ENCODE results near the gene PAXX. TPM values are rescaled to one million over a fixed set of nuclear protein-coding genes. Genes with fewer than 3 reads are reported as not detected.

The PAXX gene
- total RNA-seq, 1 experiment from 2014 or later, result 67.3 TPM

DNA sequence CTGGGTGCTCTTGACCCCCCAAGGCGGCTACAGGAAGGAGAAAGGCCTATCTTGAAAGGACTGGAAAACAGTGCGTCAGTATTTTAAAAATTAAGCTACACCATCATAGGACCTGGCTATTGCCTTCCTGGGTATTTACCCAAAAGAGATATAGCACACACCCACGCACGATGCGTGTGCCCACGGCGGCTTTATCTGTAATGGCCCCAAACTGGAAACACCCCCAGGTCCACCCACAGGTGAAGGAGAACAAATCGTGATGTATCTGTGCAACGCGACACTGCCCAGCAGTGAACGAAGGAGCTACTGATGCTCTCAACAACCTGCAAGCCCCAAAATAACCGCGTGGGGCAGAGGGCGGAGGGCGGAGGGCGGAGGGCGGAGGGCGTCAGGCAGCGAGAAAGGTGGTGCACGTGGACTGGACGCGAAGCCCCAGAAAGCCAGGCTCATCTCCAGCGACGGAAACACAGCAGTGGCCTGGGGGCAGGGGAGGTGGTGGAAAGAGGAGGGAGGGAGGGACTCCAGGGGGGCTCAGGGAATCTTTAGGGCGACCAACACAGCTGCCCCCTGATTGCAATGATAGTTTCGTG lies 27.3 kb upstream of the PAXX start:
- DNase-seq (ENCODE audit: low read depth), result no peak

DNA sequence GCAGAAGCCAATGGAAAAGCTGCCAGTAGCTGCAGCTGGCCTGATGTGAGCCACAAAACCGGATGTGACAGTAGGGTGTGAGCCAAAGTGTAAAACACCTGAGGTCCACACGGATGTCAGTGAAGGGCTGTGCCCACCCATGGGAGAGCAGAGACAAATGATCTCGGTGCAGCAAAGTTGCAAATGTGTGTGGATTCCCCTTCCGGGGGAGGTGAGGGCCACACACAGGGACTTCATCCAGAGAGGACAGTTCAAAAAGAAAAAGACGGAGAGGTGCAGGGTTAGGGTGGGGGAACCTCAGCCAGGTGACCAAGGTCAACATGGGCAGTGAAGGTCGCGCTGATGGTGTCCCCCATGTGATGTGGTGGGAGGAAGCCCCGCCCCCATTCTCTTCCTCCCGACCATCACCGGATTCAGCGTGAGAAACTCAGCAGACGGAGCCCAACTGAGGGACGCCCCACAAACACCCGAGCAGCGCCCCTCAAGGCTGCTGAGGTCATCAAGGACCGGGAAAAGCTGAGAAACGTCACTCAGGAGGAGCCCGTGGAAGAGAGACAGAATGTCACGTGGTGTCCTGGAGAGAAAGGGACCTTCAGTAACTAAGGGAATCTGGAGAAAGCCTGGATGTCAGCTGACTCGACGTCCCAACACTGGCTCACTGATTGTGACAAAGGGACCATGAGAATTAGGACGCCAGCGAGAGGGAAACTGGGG lies 26.3 kb upstream of the PAXX start:
- no peak for DNase-seq (ENCODE audit: low read depth)

DNA sequence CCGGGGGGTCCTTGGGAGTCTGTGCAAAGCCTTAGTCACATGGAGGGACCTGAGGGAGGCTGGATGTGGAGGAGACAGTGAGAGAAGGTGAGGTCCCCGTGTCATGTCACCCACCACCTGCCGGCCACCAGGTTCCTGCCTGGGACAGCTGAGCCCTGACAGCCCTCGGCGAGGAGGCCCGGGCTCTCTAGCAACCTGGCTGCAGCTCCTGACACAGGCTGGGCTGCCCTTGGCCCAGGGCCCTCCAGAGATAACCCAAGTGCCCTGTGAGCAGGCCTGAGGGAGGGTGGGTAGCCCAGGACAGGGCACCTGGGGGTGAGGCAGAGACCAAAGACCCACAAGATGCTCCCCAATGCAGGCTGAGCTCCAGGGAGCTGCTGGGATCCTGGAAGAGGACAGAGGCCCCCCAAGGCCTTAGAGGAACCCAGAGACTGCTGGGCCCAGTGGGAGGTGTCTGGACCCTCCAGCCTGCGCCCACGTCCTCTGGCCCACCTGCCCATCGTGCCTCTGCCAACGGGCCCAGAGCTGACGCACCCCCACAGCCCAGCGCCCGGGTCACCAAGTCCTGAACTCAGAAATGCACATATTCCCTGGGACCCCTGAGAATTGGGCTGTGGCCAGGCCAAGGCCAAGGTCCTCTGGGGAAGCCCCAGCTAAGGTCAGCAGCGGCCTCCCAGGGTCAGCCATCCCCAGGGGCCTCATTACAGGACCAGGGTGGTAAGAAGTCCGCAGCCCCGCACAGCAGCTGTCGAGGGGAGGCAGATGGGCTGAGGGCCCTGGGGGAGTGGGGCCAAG lies 23.7 kb upstream of the PAXX start:
- DNase-seq (ENCODE audit: low read depth), result no peak

DNA sequence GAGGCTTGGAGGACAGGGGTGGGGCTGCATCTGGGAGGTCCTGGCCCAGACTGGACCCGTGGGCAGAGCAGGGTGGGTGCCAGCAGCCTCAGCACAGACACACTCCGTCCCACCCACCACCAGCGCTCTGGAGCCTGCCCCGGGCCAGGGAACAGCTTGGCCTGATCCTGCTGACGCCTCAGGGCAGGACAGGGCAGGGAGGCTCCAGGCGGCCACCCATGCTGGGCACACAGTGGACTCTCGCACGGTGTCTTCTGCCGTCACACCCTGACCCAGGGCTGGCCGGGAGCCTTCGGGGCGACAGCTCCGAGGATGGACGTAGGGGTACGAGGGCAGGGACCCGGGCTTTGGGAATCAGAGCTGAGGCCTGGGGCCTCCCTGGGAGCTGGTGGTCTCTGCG lies 23.1 kb upstream of the PAXX start:
- DNase-seq (ENCODE audit: low read depth), result no peak

DNA sequence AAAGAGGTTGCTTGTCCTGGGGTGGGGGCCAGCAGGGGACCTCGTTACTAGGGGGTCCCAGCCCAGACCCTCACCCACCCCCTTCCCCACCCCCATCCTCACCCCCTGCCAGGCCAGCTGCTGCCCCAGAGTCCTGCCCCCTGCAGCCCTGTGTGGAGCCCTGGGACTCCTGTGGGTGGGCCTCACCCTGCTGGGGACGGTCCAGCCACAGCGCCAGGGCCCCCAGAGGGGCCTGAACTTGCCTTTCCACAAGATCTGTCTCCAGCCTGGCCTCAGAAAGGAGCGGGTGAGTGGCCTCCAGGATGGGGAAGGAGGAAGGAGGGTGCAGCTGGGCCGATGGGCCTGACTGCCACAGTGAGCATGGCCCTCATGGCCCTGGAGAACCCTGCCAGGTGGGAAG lies 22.4 kb upstream of the PAXX start:
- DNase-seq (ENCODE audit: low read depth), result no peak

DNA sequence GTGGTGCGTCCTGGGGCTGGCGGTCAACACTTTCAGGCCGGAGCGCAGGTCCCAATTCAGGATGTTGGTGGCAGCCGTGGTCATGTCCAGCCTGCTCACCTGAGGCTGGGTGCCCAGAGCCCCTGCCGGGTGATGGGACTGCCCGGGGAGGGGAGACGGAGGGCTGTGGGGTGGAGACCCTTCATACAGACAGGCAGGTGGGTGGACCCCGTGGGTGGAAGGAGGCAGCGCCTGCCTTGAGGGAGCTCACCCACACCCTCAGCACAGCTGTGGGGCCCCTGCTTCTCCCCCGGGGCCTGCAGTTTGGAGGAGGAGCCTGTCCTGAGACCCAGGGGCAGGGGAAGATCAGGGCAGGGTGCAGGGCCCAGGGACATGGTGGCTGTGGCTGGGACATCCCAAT lies 21.9 kb upstream of the PAXX start:
- no peak for DNase-seq (ENCODE audit: low read depth)

DNA sequence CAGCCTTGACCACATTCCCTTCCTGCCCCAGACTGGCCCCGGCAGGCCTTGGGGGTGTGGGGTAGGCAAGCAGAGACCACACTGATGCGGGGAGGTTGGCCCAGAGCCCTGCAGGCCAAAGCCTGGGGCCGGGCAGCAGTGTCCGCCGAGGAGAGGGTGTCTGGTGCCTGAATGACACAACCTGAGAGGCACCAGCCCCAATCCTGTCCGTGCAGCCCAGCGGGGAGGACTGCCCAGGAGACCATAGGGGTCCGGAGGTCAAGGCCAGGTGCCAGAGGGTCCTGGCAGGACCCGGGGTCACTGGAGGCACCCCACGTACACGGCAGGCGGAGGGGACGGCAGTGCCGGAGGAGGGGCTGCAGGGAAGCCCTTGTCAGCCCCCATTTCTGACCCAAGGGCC lies 20.5 kb upstream of the PAXX start:
- no peak for DNase-seq (ENCODE audit: low read depth)

DNA sequence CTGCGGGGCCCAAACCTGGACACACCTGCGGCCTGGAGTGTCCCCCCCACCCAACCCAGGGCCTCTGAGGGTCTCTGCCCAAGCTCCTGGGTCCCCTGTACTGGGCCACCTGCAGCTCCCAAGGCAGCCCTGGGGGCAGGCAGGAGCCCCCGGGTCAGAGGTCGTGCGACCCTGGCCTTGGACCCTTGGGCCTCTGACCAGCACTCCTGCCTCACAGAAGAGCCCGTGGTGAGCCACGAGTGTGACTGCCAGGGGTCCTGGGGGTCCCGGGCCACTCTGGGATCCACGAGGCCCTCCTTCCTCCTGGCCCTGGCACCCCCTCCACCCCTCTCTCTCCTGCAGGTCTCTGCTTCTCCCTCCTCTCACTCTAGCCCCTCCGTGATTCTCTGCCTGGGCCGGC lies 19.9 kb upstream of the PAXX start:
- DNase-seq (ENCODE audit: low read depth), result no peak

DNA sequence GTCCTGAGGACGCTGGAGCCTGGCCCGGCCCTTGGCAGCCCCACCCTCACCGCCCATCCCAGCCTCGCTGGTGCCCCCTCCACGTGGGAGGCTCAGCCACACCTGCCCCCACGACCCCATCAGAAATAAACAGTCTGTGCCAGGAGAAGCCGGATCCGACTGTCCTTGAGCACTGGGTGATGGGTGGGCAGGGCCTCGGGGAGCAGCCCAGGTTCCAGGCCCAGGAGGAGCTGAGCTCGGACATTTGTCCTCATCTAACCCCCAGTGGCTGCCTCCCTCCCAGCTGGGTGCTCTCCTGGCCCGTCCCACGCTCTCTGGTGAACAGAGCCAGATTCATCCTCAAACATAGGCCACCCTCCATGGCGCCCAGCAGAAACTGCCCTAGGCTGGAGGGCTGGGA lies 19.5 kb upstream of the PAXX start:
- DNase-seq (ENCODE audit: low read depth), result no peak

DNA sequence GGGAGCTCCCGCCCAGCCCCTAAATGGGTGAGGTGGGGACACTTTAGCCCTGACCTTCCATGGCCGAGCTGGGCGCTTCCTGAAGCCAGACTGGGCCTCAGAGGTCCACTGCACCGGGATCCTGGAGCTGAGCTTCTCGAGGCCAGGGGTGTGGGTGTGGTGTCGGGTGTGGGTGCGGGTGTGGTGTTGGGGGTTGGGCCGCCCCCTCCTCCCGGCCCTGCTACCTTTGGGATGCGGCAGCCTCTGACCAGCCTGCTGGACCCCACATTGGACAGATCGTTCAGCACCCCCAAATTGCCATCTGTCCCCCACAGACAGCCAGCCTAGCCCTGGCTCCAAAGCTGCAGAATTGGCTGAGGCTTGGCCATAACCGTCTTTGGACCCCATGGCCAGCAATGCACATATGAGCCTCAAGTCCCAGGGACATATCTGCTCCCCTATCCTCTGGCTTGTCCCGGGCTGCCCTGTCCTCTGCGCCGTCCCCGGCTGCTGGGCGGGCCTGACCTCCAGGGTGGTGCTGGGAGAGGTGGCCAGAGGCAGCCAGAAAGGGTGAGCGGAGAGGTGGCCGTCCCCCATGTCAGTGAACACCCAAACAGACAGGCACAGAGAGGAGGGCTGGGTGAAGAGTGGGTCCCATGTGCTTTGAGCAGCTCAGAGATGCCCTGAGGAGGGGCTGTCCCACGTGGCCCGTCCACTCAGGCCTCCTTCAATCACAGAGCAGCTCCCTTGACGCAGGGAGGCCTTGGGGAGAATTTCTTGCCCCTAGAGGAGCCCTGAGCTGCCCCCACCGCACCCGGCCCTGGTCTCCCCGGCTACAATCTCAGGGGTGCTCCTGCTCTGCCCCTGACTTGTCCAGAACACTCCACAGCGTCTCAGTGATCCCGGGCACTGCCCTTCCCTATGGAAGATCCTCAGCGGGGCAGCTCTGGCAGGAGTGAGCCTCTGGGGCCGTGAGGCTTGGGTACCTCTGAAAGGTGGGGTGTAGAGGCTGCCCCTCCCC lies 18.3 kb upstream of the PAXX start:
- DNase-seq (ENCODE audit: low read depth), result no peak

DNA sequence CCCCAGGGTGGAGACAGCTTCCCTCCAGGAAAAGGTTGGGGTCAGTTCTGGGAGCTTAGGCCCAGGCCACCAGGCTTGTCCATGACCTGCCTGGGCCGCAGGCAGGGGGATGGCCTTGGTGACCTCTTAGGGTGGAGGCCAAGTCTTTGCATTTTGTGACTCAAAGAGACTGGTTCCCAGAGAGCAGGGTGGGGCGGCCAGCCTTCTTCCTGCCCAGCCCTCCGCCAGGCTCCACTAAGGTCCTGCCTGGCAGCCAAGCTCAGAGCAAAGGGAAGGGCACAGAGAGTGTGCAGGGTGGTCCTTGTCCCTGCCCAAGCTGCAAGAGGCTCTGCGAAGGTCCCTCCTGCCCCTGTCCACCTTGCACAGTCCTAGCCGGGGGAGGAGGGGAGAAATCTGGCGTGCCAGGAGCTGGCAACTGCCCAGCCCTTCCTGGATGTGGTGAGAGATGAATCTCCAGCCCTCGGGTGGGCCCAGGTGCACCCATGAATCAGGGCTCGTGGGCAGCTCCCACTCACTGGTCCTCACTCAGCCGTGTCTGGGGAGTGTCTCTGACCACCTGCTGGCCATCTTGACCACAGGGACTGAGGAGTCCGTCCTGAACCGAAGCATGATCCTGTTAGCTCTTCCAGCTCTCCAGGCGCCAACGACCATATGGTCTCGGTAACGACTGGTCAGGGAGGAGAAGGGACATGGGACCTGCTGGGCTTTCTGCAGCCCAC lies 17.2 kb upstream of the PAXX start:
- no peak for DNase-seq (ENCODE audit: low read depth)

DNA sequence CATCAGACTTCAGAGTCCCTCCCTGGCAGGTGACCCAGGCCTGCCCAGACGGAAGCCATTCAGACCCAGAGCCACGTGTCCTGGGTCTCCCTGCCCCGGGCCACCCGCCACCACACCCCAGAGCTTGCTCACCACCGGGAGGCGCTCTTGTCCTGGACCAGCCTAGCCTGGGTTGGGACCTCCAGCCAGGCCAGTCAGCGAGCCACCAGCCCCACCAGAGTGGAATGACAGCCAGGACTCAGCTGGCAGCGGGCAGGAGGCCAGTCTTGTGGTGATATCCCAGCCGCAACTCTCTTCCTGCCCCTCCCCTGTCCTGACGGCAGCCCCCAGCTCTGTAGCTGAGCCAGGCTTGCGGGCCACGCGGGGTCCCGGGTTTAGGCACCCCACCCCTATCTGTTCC lies 16.6 kb upstream of the PAXX start:
- DNase-seq (ENCODE audit: low read depth), result no peak

DNA sequence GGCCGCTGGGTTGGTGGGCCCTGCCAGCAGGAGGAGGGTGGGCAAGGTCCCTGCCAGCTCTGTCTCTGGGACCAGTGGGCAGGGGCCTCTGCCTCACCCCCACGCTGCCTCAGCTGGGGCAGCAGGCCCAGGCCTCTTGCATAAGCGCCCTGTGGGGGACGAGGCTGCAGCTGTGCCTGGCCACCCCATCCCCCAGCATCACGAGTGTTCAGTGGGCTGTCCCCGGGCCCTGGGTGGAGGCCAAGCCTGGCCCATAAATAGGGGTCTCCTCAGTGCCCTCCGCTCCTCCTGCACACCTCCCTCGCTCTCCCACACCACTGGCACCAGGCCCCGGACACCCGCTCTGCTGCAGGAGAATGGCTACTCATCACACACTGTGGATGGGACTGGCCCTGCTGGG lies 15.0 kb upstream of the PAXX start, which contains the start of gene PTGDS:
PTGDS (plus strand) TSS at position 282 of the 400 bp plus-strand sequence; CDS start at position 357, 75 bp downstream.
- no peak for DNase-seq (ENCODE audit: low read depth)

DNA sequence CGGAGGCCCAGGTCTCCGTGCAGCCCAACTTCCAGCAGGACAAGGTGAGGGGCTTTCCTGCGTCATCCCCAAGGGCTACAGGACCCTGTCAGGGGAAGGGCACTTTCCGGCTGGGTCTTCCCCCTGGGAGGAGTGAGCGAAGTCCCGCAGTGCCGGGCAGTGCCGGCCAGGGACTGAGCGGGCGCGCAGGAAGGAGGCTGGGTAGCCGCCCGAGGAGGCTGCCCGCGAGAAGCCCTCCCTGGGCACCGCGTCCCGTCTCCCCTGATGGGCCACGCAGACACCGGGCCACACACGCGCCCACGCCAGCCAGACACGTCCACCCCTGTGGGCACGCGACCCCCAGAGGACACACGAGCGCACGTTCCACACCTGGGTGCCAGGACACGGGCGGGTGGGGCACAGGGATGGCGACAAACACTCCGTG lies 14.6 kb upstream of the PAXX start:
- DNase-seq (ENCODE audit: low read depth), result no peak

DNA sequence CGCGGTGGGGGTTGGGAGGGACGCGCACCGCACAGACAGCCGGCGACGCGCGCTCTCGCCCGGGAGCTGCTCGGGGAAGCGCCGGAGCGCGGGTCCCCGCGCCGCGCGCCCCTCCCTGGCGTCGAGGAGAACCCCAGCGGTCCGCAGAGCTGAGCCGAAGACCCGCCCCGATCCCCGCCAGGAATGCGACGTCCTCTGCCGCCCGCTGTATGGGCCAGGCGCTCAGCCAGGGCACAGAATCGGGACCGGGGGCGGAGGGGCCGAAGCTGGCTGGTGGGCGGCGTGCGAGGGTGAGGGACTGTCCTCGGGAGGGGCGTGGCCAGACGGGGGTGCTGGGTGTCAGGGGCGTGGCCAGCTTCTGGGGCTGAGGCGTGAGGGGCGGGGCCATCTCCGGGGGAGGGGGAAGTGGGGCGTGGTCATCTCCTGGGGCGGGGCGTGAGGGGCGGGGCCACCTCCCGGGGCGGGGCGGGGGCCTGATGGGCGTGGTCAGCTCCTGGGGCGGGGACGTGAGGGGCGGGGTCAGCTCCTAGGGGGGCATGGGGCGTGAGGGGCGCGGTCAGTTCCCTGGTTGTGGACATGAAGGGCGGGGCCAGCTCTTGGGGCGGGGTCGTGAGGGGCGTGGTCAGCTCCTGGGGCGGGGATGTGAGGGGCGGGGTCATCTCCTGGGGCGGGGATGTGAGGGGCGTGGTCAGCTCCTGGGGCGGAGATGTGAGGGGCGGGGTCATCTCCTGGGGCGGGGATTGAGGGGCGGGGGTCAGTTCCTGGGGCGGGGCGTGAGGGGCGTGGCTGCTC lies 14.0 kb upstream of the PAXX start:
- DNase-seq (ENCODE audit: low read depth), result no peak

DNA sequence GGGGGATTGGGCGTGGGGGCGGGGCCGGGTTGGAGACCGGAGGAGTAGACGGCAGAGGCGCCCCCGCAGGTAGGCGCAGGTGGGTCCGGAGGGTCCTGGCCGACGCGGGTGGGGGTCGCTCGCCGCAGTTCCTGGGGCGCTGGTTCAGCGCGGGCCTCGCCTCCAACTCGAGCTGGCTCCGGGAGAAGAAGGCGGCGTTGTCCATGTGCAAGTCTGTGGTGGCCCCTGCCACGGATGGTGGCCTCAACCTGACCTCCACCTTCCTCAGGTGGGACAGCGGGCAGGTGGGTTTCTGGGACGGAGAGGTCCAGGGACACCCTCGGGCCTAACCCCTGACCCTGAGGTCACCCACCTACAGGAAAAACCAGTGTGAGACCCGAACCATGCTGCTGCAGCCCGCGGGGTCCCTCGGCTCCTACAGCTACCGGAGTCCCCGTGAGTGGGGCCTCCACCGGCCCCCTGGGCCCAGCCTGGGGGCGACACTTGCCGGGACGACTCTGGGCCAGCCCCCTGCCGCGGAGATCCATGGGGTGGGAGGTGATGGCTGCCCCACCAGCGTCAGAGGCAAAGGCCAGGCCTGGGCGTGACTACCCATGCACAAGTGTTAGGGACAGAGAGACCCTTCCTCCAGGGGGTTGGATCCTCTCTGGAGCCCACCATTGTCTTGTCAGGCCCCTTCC lies 13.2 kb upstream of the PAXX start:
- no peak for DNase-seq (ENCODE audit: low read depth)

DNA sequence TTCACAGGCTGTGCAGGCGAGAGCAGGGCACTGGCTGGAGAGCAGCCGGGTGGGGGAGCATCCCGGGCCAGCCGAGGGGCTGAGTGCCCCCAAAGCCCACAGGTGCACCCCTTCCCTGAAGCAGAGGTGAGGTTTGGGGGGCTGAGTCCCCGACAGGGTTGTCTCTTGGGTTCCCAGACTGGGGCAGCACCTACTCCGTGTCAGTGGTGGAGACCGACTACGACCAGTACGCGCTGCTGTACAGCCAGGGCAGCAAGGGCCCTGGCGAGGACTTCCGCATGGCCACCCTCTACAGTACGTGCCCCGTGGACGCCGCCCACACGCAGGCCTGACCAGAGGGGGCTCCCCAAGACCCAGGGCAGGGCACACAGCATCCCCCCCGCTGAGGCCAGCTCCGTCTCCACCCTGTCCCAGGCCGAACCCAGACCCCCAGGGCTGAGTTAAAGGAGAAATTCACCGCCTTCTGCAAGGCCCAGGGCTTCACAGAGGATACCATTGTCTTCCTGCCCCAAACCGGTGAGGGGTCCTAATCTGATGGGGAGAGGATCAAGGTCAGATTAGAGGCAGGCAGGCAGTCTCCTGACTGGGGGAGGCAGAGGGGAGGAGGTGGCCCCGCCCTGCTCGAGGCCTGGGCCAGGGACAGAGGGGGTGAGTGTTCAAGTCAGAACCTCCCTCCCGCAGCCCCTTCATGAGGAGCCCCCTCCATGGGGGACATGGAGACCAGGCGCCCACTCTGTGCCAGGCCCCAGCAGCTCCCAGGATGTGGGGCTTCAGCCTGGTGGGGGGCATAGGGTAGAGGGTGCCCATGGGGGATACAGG lies 12.2 kb upstream of the PAXX start:
- DNase-seq (ENCODE audit: low read depth), result no peak

DNA sequence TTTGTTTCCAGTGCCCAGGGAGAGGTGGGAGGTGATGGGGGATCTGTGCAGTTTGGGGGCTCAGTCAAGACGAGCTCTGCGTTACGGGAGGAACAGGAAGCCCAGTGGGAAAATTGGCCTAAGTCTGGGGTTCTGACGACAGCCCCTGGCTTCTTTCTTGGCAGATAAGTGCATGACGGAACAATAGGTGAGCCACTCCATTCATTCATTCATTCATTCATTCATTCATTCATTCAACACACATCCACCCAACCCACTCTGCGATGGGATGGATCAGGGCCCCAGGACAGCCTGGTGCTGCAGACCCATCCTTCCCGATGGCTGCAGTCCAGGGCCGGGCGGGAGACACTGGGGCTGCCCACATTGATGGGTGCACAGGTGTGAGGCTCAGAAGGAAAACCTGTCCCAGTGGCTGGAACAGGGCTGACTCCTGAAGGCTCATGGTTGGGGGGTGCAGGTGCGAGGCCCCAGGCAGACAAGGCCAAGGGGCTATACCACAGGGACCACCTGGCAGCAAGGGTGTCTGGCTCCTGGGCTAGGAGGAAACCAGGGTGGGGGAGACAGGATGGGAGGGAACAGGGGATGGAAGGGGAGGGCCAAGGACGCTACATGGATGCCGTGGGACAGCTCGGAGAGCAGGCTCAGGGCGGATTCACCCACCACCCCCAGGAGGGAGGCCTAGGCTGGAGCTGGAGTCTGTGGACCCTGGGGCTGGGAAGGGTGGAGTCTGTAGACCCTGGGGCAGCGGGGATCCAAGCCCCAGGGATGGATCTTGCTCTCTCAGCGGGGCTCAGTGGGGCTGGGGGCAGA lies 11.3 kb upstream of the PAXX start:
- no peak for DNase-seq (ENCODE audit: low read depth)
